AG04449 (cell line): ENCODE measurements around the gene NFIX.
A peak's percentile ranks its signal among the peaks of the same experiment; 100 is the strongest.

Experiments
- CTCF ChIA-PET: fragments of 350-600 bp; formaldehyde crosslinking; extraction: SDS; loops from one replicate; lab custom pipeline; 2021; ENCODE audit warnings: antibody characterized with exemption; lab: Yijun Ruan, JAX
- POLR2A ChIA-PET: fragments of 400-600, 350-600 bp; formaldehyde crosslinking; extraction: SDS; loops from one replicate; lab custom pipeline; 2020; ENCODE audit warnings: antibody characterized with exemption, inconsistent platforms; lab: Yijun Ruan, JAX
- DNase-seq: peaks from one replicate; pipeline ENCODE4 v3.0.0-alpha.2; 2010; ENCODE audit warnings: low read depth, low spot score
- H3K4me3 ChIP-seq: 2 replicates; pipeline ENCODE4 v1.5.1; 2011; ENCODE audit warnings: low read depth, mild to moderate bottlenecking, control low read depth, low read length
- TF ChIP-seq, protein P1 (sequence below): IDR thresholded peaks from one replicate; pipeline ENCODE4 v1.5.1; 2011; ENCODE audit warnings: mild to moderate bottlenecking, moderate library complexity, low read length, control low read depth, inconsistent platforms; ENCODE audit not compliant: insufficient read depth; ENCODE audit errors: missing control alignments

The NFIX gene

DNA sequence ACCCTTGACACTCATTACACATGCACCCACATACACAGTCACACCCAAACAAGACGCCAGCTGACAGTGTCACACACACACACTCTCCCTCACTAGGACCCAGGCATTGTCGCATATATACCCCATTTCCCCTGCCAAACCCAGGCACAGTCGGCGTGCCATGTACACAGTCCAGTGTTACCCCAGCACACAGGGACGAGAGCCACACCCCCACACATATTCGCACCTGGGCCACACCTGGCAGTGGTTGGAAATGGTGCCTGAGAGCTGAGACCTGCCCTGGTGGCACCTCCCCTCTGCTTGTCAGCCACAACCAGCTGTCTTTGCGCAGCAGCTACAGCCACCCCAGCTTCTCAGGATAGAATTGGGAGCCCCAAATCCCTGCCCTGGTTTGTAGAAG lies 9.0 kb downstream of the NFIX start:
- TF ChIP-seq, protein P1, sequence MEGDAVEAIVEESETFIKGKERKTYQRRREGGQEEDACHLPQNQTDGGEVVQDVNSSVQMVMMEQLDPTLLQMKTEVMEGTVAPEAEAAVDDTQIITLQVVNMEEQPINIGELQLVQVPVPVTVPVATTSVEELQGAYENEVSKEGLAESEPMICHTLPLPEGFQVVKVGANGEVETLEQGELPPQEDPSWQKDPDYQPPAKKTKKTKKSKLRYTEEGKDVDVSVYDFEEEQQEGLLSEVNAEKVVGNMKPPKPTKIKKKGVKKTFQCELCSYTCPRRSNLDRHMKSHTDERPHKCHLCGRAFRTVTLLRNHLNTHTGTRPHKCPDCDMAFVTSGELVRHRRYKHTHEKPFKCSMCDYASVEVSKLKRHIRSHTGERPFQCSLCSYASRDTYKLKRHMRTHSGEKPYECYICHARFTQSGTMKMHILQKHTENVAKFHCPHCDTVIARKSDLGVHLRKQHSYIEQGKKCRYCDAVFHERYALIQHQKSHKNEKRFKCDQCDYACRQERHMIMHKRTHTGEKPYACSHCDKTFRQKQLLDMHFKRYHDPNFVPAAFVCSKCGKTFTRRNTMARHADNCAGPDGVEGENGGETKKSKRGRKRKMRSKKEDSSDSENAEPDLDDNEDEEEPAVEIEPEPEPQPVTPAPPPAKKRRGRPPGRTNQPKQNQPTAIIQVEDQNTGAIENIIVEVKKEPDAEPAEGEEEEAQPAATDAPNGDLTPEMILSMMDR: no peak
- no peak for DNase-seq
- ChIA-PET CTCF (interaction anchor here (0.7 to 6.5 kb wide), 10 partner anchors 8 to 90 kb away, joined by 3 to 54 read pairs (median 5); partner anchors contain the start of gene NFIX), POLR2A (no interaction called here)
- H3K4me3 ChIP-seq: no peak overlapping the region

DNA sequence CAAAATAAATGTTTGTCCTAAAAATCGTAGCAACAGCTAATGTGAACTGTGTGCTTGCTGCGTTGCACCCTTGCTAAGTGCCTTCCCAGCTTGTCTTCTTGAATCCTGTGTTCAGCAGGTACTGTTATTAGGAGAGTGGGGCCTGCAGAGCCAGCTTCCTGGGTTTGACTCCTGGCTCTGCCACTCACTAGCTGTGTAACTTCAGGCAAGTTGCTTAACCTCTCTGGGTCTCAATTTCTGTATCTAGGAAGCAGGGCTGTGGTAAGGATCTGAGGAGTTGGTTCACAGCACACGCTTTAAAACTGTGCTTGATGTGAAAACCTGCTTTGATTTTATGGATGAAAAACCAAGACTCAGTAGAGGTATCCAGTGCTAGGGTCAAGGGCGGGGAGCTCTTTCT lies 10.0 kb downstream of the NFIX start:
- TF ChIP-seq, protein P1: no peak
- ChIA-PET CTCF (interaction anchor here (1.0 to 6.5 kb wide), 17 partner anchors 9 to 89 kb away, joined by 3 to 54 read pairs (median 5); partner anchors contain the start of gene NFIX), POLR2A (no interaction called here)
- no peak overlapping the region for H3K4me3 ChIP-seq
- DNase-seq: no peak

DNA sequence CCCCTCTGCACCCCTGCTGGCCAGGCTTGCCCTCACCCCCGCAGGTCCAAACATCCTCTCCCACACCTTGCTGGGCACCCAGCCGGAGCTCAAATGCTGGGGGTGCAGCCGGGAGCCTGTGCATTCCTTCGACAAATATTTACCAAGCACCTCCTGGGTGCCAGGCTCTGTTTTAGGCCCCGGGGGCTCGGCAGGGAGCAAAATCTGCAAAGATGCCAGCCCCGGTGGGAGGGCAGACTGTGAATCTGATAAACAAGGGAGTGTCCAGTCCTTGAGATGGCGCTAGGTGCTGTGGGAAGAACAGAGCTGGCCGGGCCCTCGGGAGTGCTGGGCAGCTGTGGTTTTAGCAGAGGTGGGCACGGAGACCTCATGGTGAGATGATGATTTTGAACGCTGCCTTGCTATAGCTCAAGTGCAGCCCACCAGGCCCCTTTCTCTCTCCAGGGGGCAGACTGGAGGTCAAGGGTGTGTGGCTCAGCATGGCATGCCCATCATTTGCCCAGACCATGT lies 10.6 kb downstream of the NFIX start:
- no peak for DNase-seq
- no peak overlapping the region for H3K4me3 ChIP-seq
- TF ChIP-seq, protein P1: no peak
- ChIA-PET POLR2A (interaction anchor here (0.8 to 1.3 kb wide), 2 partner anchors 12 to 21 kb away, joined by 3 read pairs; no protein-coding TSS in a partner anchor), CTCF (interaction anchor here (0.7 to 6.5 kb wide), 18 partner anchors 11 to 717 kb away, joined by 3 to 54 read pairs (median 5); no protein-coding TSS in a partner anchor)

DNA sequence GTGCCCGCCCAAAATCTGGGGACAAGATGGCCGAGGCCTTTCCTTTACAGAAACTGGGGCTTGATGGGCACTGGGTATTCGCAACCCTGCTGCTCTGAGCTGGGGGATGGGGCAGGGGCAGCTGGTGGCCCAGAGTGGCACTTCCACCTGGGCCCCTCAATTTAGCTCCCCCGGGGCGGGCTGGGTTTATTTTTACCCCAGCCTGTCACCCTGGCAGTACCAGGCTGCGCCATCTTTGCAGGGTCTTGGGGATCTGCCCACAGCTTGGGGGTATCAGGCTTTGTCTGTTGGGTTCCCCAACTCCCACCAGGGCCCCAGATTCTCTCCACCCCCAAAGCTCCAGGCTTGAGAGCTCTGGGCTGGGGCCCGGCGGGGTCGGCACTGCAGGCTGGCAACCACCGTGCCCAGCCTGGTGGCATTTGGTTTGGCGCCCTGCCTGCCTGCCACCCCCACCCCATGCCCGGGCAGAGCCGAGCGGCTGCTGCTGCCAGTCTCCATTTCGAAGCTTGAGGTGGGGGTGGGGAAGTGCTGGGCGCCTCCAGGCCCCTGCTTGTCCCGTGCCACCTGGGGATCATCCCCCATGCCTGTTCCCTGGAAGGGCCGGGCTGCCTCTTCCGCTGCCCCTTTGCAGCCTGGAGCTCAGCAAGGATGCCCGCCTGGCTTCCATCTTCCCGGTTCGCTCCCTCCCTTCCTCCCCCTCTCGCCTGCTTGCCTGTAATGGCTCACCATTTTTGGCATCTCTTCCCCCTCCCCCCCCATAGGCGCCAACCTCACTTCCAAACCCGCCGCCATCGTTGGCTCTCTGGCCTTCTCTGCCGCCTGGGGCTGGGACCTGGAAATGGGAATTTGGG lies 11.4 kb downstream of the NFIX start:
- CTCF ChIA-PET: interaction anchor here (0.7 to 6.5 kb wide), 18 partner anchors 10 to 716 kb away, joined by 3 to 54 read pairs (median 4); no protein-coding TSS in a partner anchor
- POLR2A ChIA-PET: interaction anchor here (0.8 to 1.3 kb wide), 2 partner anchors 11 to 21 kb away, joined by 3 read pairs; no protein-coding TSS in a partner anchor
- DNase-seq: no peak
- H3K4me3 ChIP-seq: no peak overlapping the region
- TF ChIP-seq, protein P1: no peak

DNA sequence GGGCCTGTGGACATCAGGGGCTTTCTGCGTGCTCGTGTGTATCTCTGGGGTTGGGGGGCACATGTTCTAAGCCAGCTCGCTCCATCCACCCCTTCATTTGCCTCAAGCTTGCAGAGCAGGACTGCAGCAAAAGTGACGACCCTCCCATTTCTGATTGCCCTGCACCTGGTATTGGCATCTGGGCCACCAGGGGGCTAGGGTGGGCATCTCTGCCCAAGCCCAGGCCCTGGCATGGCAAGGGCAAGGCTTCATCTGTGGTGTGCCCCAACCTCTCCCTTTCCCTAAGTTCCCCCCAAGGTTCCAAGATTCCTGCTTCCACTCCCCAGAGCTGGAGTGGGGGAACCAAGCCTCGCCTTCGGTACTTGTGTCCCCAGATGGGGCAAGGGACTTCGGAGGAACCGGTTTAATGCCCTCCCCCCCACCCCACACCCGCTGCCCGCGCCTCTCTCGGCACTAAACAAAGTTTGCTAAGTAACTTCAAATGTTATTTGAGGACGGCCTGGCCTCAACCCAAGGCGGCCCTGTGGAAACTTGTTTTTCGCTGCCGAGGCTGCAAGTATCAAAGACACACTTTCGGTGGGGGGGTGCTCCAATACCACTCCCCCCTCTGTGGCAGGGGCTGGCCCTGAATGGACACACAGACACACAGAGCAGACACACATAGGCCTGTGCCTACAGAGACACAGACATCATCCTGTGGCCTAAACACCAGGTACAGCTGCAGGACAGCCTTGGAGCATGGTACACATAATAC lies 12.2 kb downstream of the NFIX start:
- H3K4me3 ChIP-seq: no peak overlapping the region
- no peak for DNase-seq
- TF ChIP-seq, protein P1: peak; percentile 4
- POLR2A ChIA-PET: interaction anchor here (1.3 kb wide), 1 partner anchor 22 kb away, joined by 3 read pairs; no protein-coding TSS in a partner anchor
- CTCF ChIA-PET: interaction anchor here (0.9 to 6.5 kb wide), 5 partner anchors 10 to 75 kb away, joined by 3 to 54 read pairs (median 4); no protein-coding TSS in a partner anchor
